Subcutaneous abdominal adipose tissue (tissue), 5 donors: ENCODE measurements around the gene PCBP2.

Source experiments
- H3K27ac ChIP-seq: one replicate; pipeline ENCODE4 v1.7.0; 2013; ENCODE audit warnings: low read depth, mild to moderate bottlenecking, inconsistent platforms, low read length, moderate library complexity
- H3K27me3 ChIP-seq, 5 donors: one replicate each; pipeline ENCODE4 v1.7.0; 2013; ENCODE audit warnings: low read length in 5 of 5, inconsistent platforms in 1 of 5; ENCODE audit not compliant: control insufficient read depth in 5 of 5, insufficient read depth in 4 of 5
- H3K36me3 ChIP-seq, 5 donors: one replicate each; pipeline ENCODE4 v1.7.0; 2013; ENCODE audit warnings: low read length in 5 of 5; ENCODE audit not compliant: control insufficient read depth in 5 of 5, insufficient read depth in 5 of 5
- H3K4me1 ChIP-seq, 5 donors: one replicate each; pipeline ENCODE4 v1.7.0; 2013; ENCODE audit warnings: low read length in 5 of 5, mild to moderate bottlenecking in 3 of 5, moderate library complexity in 1 of 5; ENCODE audit not compliant: control insufficient read depth in 5 of 5, insufficient read depth in 5 of 5
- H3K4me3 ChIP-seq, 5 donors: one replicate each; pipeline ENCODE4 v1.7.0; 2013; ENCODE audit warnings: low read length in 5 of 5, low read depth in 1 of 5
- H3K9ac ChIP-seq, 5 donors: one replicate each; pipeline ENCODE4 v1.7.0; 2013; ENCODE audit warnings: low read length in 5 of 5, mild to moderate bottlenecking in 4 of 5, moderate library complexity in 3 of 5
- H3K9me3 ChIP-seq, 5 donors: one replicate each; pipeline ENCODE4 v1.7.0; 2013; ENCODE audit warnings: low read length in 5 of 5; ENCODE audit not compliant: control insufficient read depth in 5 of 5
- donor health status: healthy.
- donor health status: healthy.
- donor health status: healthy.
- donor health status: healthy.
- donor health status: healthy.

PCBP2 gene

DNA sequence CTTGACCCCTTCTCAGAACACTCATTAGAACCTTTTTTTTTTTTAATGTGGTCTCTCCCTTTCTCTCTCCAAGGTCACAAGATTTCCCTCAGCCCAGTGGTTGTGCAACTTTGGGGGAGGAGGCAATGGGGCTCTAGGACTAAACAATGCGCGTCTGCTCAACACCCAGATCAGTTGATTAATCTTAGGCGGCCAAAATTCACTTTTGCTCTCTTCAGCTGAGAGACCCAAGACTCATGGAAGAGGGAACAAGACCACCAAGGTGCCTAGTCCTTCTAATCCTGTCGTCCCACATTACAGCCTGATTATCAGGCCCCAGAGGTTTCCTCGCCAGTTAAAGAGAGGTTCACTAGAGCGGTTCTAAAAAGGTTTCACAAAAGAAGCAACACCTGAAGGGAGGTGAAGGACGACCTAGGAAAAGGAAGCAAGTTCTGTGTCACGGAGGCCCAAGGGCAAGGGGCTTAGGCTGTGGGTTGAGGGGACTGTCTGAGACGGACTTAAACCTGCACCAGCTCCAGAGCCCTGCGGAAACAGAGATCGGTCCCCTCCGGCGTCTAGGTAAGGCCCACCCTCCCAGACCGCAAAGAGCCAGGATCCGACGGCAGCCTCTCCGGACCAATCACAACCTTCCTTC is 48.4 kb downstream of the PCBP2 start:
- no peaks in the 10 kb centered on the region for H3K9me3 ChIP-seq
- peak overlapping the region; percentile 73 to 95 (median 84) for H3K4me3 ChIP-seq
- H3K4me1 ChIP-seq: peaks cover 13 to 60% (median 53%) of the 10 kb centered on the region in 5 donors
- peak overlapping the region; percentile 92 to 94 (median 93) for H3K9ac ChIP-seq
- H3K27ac ChIP-seq: peak overlapping the region; percentile 98
- H3K36me3 ChIP-seq: peaks cover 0 to 20% (median 13%) of the 10 kb centered on the region in 5 donors
- H3K27me3 ChIP-seq: no peaks in the 10 kb centered on the region

DNA sequence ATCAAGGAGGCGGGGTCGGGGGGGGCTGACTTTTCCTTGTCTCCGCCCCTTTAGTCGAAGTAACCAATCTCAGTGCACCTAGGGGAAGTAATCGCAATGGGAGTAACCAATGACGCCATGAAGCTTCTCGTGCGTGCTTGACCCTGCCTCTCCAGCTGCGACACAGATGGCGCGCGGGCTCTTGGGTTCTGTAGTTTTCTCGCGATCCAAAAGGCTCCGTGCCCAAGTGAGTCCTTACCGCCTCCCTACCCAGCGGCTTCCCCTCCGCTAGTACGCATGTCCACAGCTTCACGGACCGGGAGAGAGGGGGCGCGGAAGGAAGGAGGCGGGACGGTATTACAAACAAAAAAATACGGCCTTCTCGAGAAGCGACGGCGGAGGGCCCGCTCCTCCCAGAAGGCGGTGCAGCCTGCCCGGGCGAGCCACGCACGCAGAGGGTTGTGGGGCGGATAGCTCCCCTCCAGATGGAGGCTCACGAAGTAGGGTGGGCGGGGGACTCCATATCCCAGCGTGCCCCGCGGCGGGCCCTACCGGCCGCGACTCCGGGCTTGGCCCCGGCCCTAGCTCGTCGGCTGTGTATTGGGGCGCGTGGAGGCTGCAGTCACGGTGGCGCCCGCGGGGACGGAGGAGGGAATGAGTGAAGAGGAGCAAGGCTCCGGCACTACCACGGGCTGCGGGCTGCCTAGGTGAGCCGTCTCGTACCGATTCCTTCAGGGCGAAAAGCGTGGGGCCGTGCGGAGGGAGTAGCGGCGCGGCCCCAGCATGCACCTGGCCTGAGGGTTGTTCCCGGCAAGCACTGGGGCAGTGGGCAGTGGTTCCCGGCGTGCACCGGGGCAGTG is 49.1 kb downstream of the PCBP2 start, which contains the start of gene TARBP2:
TSS of gene TARBP2 (plus strand) at position 508 of the 839 bp plus-strand sequence. CDS start at position 634, 126 bp downstream.
- Histone ChIP-seq H3K4me1 (peaks cover 13 to 62% (median 55%) of the 10 kb centered on the region in 5 donors), H3K27me3 (no peaks in the 10 kb centered on the region), H3K36me3 (peaks cover 0 to 28% (median 20%) of the 10 kb centered on the region in 5 donors), H3K27ac (peak within 1 kb of the TSS; percentile 98), H3K9ac (peak within 1 kb of the TSS; percentile 92 to 94 (median 93)), H3K9me3 (no peaks in the 10 kb centered on the region), H3K4me3 (peak within 1 kb of the TSS; percentile 73 to 95 (median 84))

DNA sequence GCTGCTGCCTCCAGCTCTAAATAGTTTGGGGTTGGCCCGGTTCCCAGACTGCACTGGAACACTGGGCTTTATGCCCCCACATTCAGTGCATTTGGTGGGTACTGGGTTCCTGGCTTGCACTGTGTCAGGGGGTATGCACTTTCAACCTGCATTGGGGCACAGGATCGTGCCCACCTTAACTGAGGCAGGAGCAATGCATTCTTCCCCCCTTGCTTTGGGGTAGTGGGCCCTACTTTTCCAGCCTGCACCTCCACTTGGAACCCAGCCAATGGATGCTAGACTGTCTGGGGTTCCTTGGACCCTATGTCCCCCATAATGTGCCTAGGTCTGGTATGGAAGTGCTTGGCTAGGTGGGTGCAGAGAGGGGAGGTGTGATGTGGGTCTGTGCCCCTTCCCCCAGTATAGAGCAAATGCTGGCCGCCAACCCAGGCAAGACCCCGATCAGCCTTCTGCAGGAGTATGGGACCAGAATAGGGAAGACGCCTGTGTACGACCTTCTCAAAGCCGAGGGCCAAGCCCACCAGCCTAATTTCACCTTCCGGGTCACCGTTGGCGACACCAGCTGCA is 49.8 kb downstream of the PCBP2 start:
- Histone ChIP-seq H3K4me1 (peaks cover 13 to 57% (median 52%) of the 10 kb centered on the region in 5 donors), H3K27ac (peak overlapping the region; percentile 98), H3K9ac (peak overlapping the region in 4 of 5 donors; percentile 84 to 94 (median 92)), H3K4me3 (peak overlapping the region; percentile 64 to 94 (median 84)), H3K27me3 (no peaks in the 10 kb centered on the region), H3K36me3 (peaks cover 0 to 35% (median 28%) of the 10 kb centered on the region in 5 donors), H3K9me3 (no peaks in the 10 kb centered on the region)

DNA sequence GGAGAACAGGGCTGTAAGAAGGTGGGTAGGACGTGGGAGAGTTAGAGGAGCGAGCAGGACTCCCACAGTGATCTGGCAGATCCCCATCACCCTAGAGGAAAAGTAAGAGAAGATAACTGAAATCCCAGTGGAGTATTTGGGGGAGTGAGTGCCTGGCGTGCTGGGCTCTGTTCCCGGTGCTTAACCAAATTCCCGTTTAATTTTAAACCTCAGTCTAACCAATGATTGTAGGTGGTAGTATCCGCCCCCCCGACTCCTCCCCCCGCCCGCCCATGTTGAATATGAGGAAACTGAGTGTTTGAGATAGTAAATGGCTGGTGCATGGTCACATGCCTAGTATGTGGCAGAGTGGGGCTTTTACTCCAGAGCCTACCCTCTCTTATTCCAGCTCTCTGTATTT is 50.4 kb downstream of the PCBP2 start:
- Histone ChIP-seq H3K27ac (peak overlapping the region; percentile 98), H3K4me3 (peak overlapping the region; percentile 2 to 88 (median 81)), H3K27me3 (no peaks in the 10 kb centered on the region), H3K9ac (peak overlapping the region; percentile 20 to 92 (median 46)), H3K4me1 (peaks cover 13 to 56% (median 52%) of the 10 kb centered on the region in 5 donors), H3K9me3 (no peaks in the 10 kb centered on the region), H3K36me3 (peaks cover 0 to 41% (median 34%) of the 10 kb centered on the region in 5 donors)

DNA sequence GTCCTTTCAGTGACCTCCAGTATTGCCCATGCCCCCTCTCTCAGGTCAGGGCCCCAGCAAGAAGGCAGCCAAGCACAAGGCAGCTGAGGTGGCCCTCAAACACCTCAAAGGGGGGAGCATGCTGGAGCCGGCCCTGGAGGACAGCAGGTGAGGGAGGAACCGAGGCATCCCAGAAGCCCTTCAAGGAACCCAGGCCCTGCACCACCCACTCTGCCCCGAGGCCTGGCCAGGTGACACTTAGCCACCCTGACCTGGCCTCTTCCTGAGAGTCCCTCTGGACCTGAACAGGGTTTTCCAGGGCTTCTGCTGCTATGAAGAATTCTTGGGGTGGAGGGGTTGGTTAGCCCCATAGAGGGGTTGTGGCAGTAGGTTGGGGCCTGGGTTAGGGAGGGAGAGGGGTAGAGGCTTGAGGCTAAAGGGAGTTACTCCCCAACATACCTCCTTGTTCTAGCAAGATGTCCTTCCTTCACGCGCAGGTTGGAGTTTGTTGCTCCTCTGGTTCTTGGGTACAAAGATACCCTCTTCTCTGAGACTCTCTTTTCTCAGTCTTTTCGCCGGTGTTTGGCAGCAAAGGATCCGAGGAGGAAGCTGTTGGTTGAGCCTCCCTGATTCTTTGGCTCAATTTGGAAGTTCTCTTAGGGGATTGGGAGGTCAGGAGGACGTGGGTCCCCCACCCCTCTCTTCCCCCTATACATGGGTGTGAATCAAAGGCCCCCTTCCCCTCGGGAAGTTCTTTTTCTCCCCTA is 51.3 kb downstream of the PCBP2 start:
- Histone ChIP-seq H3K27me3 (no peaks in the 10 kb centered on the region), H3K9ac (peak overlapping the region in 3 of 5 donors; percentile 20 to 43 (median 40)), H3K4me3 (peak overlapping the region in 1 of 5 donors; percentile 2), H3K27ac (peak overlapping the region; percentile 98), H3K36me3 (peaks cover 0 to 46% (median 38%) of the 10 kb centered on the region in 5 donors), H3K4me1 (peaks cover 13 to 56% (median 52%) of the 10 kb centered on the region in 5 donors), H3K9me3 (no peaks in the 10 kb centered on the region)

DNA sequence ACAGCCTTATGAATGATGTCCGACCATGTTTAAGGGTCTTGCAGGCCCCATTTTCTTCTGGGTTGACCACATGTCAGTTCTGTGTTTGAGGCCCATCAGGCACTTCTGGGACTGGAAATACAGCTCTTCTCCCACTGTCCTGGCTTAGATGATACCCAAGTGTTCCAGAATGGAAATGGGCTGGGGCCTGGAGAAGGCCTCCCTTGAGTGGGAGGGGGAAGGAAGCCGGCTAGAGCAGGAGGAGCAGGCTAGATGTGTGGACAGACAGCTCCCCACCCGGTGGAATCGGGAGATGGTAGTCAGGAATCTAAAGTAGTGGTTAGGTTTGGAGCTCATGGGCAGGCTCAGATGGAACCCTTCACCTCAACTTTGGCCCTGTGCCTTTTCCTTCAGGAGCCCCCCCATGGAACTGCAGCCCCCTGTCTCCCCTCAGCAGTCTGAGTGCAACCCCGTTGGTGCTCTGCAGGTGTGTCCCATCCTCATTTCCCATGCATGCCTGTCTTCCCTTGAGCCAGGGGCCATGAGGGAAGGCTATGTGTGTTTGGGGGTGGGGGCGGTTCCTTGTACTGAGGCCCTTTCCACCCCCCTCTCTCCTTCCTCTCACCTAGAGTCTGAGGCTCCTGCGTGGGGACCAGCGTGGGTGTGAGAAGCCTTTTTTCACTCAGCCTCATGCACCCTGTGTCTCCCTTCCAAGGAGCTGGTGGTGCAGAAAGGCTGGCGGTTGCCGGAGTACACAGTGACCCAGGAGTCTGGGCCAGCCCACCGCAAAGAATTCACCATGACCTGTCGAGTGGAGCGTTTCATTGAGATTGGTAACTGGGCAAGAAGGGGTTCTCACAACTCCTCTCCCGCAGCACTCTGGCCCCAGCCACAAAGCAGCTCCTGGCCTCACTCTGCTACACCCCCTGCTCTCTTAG is 52.4 kb downstream of the PCBP2 start:
- Histone ChIP-seq H3K36me3 (peaks cover 0 to 46% (median 38%) of the 10 kb centered on the region in 5 donors), H3K9ac (peak overlapping the region in 2 of 5 donors; percentile 7 to 22), H3K27ac (no peak overlapping the region), H3K9me3 (no peaks in the 10 kb centered on the region), H3K4me3 (no peak overlapping the region), H3K4me1 (peaks cover 13 to 54% (median 49%) of the 10 kb centered on the region in 5 donors), H3K27me3 (no peaks in the 10 kb centered on the region)

DNA sequence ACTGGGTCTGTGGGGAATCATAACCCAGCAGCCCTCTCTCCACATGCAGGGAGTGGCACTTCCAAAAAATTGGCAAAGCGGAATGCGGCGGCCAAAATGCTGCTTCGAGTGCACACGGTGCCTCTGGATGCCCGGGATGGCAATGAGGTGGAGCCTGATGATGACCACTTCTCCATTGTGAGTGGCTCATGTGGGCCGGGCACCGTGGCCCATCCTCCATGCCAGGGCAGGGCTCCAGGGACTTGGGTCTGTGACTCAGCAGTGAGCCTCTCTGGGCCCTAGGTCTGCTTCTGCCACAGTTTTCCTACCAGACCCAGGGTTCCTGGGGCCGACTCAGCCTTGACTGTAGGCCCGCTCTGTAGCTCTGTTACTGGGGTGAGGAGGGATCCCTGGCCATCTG is 53.2 kb downstream of the PCBP2 start:
- Histone ChIP-seq H3K9me3 (no peaks in the 10 kb centered on the region), H3K4me3 (no peak overlapping the region), H3K9ac (peak overlapping the region in 2 of 5 donors; percentile 56 to 71), H3K4me1 (peaks cover 9 to 47% (median 44%) of the 10 kb centered on the region in 5 donors), H3K36me3 (peaks cover 0 to 46% (median 38%) of the 10 kb centered on the region in 5 donors), H3K27me3 (no peaks in the 10 kb centered on the region), H3K27ac (peak overlapping the region; percentile 29)

DNA sequence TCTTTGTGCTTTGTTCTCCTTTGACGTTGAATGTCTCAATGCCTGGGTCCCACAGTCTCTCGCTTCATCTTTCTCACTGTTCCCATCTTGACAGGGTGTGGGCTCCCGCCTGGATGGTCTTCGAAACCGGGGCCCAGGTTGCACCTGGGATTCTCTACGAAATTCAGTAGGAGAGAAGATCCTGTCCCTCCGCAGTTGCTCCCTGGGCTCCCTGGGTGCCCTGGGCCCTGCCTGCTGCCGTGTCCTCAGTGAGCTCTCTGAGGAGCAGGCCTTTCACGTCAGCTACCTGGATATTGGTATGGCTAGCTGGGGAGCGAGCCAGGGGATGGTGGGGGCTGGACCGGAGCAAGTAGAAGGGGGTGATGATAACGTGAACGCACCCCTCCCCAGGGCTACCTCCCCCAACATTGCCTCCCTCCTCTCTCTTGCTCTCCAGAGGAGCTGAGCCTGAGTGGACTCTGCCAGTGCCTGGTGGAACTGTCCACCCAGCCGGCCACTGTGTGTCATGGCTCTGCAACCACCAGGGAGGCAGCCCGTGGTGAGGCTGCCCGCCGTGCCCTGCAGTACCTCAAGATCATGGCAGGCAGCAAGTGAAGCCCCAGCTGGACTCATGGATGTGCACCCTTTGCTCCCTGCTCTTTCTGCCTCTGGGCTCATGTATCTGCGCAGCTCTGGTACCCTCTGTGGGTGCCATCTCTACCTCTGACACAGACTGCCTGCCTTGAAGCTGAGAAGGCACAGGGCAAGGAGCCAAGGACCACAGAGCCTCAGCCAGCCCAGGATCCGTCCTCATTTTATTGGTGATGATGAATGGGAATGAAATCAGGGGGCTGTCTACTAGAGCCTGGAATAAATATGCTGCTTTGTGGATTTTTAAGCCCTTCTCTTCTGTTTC is 53.9 kb downstream of the PCBP2 start:
- Histone ChIP-seq H3K9ac (peak overlapping the region in 2 of 5 donors; percentile 56 to 71), H3K36me3 (peaks cover 0 to 53% (median 44%) of the 10 kb centered on the region in 5 donors), H3K27me3 (no peaks in the 10 kb centered on the region), H3K27ac (peak overlapping the region; percentile 29), H3K4me3 (no peak overlapping the region), H3K9me3 (no peaks in the 10 kb centered on the region), H3K4me1 (peaks cover 8 to 44% (median 39%) of the 10 kb centered on the region in 5 donors)
